HG02642 (cell line): ENCODE results near the gene GBF1.

Experiments used
- ATAC-seq: cut with Tn5 transposase; IDR thresholded peaks from one replicate; pipeline ENCODE4 v1.9.1; 2021; ENCODE audit warnings: mild to moderate bottlenecking; ENCODE audit not compliant: unreplicated experiment, poor library complexity

GBF1 gene

GRCh38 chr10:102402512-102402896 is 157.2 kb downstream of the GBF1 start:
- no peak for ATAC-seq

GRCh38 chr10:102403115-102403514 is 157.8 kb downstream of the GBF1 start:
- ATAC-seq = no peak

- ATAC-seq = no peak
Measured at GRCh38 chr10:102404361-102405107, 159.2 kb downstream of the GBF1 start.

DNA sequence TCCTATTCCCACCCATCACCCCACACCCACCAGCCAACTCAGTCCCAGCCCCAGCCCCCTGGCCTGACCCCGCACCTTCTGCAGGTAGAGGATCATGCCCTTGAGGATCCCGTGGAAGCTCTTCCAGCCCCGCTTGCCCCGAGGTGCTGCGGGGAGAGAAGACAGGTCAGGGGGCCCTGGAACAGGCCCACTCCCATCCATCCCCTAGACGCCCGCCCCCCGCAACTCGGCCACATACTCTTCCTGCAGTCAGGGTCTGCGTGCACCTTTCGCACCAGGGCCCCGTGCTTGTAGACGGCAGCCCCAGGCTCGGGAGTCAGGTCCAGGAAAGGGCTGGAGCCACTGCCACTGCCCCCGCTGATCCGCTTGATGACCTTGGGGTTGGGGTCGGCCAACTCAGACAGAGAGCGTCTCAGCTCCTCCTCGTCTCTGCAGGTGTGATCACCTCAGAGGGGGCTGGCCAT is 159.8 kb downstream of the GBF1 start:
- ATAC-seq = no peak

GRCh38 chr10:102405632-102406031 is 160.3 kb downstream of the GBF1 start:
- ATAC-seq = no peak

- ATAC-seq = no peak
Measured at GRCh38 chr10:102406815-102407214, 161.5 kb downstream of the GBF1 start.

GRCh38 chr10:102407425-102408130 is 162.2 kb downstream of the GBF1 start:
- no peak for ATAC-seq

DNA sequence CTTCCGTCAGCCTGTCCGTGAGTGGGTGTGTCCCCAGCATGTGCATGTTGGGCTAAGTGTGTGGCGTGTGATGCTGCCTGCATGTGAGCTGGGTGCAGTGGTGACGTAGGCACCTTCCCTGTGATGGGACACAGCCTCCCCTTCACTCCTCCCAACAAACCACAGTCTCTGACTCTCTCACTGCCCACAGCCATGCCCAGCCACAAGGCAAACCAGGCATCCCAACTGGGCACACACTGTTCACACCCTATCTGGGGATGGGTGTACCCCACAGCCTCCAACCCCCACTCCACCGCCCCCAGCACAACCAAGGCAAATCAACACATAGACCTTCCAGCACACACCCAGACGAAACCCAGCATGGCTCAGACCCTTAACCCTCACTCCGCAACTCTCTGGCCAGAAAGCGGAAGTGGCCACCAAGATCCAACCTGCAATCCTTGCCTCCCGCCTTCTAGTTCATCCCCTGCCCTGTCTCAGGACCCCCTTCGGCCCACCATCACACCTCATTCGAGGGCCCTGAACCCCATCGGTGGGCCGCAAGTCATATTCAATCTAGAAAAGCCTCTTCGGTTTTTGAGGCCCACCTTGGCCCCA is 162.9 kb downstream of the GBF1 start:
- no peak for ATAC-seq

DNA sequence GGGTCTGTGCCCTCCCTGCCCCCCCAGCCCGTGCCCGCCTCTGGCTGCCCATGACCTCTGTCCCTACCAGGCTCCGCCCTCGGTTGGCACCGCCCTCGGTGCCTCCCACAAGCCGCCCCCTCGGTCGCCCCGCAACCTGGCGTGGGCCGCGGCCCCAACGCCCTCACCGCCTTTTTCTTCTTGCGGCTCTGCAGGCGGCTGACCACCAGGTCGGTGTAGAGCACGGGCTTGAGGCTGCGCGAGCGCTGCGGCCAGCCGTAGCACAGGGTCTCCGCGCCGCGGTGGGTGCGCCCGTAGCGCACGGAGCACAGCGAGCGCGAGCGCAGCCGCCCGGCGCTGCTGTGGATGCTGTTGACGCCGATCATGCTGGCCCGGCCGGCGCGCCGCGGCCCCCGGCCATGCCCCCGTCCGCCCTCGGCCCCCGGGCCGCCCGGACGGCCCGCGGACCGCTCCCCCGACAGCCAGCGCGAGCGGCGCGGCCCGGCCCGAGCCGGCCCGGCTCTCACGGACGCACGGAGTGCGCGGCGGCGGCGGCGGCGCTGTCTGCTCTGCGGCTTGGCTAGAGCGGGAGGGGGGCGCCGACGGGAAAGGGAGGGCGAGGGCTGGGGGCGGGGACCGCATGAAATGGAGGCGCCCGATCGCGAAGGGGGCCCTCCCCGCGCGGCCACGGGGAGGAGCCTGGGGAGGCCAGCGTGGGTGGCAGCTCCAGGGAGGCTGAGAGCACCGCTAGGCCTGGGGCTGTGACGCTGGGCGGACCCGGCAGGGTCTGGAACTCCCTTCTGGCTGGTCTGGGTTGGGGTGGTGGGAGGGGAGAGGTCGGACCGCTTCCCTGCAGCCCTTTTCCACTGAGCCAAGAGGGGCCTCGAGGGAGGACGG is 163.6 kb downstream of the GBF1 start:
- no peak for ATAC-seq

DNA sequence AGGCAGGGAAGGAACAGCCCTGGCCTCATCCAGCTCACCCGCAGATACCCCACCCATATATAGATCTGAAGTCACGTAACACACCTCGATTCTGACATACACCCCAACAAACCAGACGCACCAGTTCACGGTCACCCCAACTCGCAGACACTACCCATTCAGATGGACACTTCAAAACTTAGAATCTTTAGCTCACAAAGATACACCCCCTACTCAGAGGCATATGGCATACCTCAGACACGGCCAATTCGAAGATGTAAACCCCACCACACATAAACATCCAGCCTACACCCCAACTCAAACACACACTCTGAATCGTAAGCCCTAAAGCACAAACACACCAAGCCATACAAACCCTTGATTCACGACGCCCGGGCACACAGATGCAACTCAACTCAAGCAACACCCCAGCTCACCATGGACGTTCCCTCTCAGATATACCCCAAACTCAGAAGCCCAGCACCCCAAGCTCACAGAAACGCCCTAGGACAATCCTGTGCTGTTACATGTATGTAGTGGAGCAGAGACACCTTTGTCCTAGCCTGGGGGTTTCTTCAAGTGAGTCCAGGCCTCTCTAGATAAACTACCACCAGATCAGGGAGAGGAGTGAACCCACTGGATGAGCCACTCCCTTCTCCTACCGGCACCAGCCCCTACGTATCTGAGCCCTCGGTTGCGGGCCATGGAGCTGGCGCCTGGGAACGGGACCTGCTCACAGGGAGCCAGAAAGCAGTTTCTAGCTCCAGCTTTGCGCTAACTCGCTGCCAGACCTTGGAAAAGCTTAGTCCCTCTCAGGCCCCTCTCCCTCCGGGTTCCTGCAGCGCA is 164.5 kb downstream of the GBF1 start:
- no peak for ATAC-seq

- no peak for ATAC-seq
Measured at GRCh38 chr10:102410429-102411073, 165.2 kb downstream of the GBF1 start.

DNA sequence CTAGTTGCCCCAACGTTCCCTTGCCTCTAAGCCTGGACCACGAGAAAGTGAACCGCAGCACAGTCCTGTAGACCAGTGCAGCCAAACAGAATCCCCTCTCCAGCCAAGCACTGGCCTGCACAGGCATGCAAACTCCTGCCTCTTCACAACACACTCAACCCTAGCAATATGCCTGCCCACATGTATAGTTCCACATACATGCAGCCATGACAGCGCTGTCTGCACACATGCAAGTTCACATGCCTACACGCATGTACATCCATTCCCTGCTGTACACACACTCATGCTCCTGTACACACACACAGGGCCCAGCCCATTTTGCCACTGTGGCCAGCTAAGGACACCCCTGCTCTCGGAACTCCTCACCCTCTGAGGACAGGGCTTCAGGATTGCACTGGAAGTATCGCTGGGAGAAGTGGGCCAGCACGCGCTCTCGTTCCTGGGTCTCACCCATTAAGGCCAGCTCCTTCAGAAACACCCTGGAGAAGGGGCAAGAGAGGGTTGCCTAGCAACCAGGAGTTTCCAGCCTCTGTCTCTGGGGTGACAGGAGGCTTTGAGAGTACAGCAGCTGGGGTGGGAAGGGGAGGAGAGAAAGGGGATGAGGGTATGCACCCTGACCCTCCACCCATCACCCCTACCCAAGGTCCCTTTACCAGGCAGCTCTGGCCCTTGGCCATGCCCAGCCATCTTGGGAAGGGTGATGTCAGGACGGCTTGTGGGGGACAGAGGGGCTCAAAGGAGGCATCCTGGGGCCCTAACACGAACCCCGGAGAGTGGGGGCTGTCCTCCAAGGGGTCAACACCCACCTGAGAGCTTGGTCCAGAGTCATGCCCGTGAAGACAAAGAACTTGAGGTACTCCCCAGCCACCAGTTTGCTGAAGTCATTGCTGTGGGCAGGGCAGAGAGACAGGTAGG is 166.3 kb downstream of the GBF1 start:
- no peak for ATAC-seq

DNA sequence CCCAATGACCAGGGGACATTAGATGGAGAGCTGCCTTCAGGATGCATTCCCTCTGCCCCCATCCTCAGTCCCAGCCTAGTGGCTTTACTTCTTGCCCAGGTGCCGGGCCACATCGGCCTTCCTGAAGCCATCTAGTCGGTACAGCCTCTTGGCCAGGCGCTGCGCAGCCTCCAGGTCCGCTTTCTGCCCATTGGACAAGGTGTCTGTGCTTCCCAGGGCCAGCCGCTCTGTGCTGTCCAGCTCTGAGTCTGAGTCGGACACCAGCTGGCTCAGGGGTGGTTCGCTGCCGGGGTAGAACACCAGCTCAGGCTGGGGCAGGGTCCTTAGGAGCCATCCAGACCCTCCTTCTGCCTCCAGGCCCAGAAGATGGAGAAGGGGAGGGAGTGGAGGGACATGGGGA is 167.0 kb downstream of the GBF1 start:
- no peak for ATAC-seq

GRCh38 chr10:102413053-102413705 is 167.8 kb downstream of the GBF1 start:
- no peak for ATAC-seq

DNA sequence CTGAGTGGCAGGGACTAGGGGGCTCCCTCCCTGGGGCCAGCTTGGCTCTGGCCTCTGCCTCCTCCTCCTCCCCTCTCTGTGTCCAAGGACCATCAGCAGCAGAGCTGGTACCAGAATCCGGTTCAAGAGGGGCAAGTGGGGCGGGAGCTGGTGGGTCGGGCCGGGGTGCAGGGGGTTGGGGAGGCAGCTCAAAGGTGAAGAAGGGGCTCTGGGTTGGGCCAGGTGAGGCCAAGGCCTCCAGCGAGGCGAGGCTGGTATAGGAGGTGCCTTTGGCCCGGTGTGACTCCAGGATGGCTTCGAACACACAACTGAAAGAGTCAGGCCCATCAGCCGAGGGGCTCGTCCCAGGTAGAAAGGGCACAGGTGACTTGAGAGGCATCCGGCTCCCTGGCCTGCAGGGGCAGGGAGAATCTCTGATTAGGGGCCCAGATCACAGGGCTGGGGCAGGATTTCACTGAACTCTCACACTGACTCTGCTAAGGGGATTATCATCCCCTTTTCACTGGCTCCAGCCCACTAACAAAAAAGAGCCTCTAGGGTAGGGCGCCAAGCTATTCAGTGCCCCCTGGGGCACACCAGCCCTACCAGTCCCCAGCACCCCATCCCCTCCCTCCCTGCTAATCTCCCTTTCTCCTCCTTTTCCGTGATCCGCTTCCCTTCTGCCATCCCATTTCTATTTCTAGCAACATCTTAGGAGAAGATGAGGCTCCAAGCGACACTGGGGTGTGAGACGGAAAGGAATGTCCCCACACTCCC is 168.7 kb downstream of the GBF1 start:
- no peak for ATAC-seq

DNA sequence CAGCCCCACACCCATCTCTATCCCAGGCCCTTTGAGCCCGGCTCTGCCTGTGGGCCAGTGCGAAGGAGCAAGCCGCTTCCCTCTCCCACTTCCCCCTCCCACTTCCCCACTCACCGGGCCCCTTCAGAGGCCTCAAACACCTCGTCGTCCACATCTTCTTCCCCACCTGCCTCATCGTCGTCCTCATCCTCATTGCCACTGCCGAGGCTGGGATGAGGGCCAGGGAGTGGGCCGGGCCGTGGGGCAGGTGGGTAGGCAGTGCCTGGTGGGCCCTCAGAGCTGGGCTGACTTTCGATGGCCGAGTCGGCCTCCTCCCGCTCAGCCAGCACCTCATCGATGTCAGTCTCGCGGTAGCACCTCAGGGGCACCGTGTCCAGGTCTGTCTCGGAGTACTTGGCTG is 169.4 kb downstream of the GBF1 start:
- no peak for ATAC-seq

GRCh38 chr10:102416283-102416682 is 171.0 kb downstream of the GBF1 start:
- ATAC-seq = no peak
